Measurements from ENCODE around the gene ADARB2.

DNA sequence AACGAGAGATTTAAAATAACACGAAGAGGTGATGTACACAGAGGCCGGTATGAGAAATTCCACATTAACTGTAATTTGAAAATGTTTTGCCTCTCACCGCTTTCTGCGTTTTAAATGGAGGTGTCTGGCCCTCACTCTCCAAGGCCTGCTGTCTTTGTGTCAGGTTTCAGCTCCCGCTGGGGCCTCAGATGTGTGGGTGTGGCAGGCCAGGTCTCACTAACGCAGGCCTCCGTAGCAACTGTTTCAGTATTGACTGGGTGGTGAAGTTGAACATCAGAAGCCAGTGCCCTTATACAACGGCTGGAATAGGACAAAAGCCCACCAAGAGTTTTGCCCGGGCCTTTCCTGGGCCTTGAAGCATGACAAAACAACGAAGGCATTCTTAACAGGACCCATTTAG lies 303.1 kb downstream of the ADARB2 start:
- TF ChIP-seq YY1 (IDR thresholded peaks at IDR 0.05; ENCODE audit: low read depth): no peak
- no peak for TF ChIP-seq EP300 (IDR thresholded peaks at IDR 0.05; ENCODE audit: borderline replicate concordance)
- TF ChIP-seq CEBPB (IDR thresholded peaks at IDR 0.05): no peak
- no peak for TF ChIP-seq REST (IDR thresholded peaks at IDR 0.05; ENCODE audit: low read depth)
- no peak for TF ChIP-seq EGR1 (IDR thresholded peaks at IDR 0.05)
- no peak for TF ChIP-seq NFIC (IDR thresholded peaks at IDR 0.05)
- TF ChIP-seq RAD21 (IDR thresholded peaks at IDR 0.05; ENCODE audit: low read depth): no peak
- TF ChIP-seq, protein P1, sequence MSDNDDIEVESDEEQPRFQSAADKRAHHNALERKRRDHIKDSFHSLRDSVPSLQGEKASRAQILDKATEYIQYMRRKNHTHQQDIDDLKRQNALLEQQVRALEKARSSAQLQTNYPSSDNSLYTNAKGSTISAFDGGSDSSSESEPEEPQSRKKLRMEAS (IDR thresholded peaks at IDR 0.05): no peak
- no peak for TF ChIP-seq TCF12 (IDR thresholded peaks at IDR 0.05; ENCODE audit: low read depth)

All from Ishikawa (cell line).